Kidney (tissue), 14 donors: Measurements from ENCODE around the gene KCNQ5. TPM values are rescaled to one million over a fixed set of nuclear protein-coding genes. Genes with fewer than 3 reads are reported as not detected.

Experiments used
- DNase-seq, 5 donors: peaks; one replicate each; pipeline ENCODE4 v3.0.0-alpha.2; 2013 to 2020
- FAIRE-seq: peaks from 2 replicates; lab custom pipeline; 2012; peaks lifted over from hg19 to GRCh38; lab: Jason Lieb, UNC
- H3K27ac ChIP-seq, 2 donors: one replicate each; pipeline ENCODE4 v1.7.0; 2013; ENCODE audit warnings: low read depth in 2 of 2, low read length in 2 of 2, inconsistent platforms in 1 of 2
- H3K27me3 ChIP-seq: one replicate; pipeline ENCODE4 v1.7.1; 2013; ENCODE audit warnings: low read length, inconsistent platforms; ENCODE audit not compliant: control insufficient read depth, insufficient read depth
- H3K36me3 ChIP-seq, 3 donors: one replicate each; pipeline versions ENCODE4 v1.7.0 to v1.7.1; 2013; ENCODE audit warnings: low read length in 3 of 3, control low read depth in 1 of 3, inconsistent platforms in 1 of 3; ENCODE audit not compliant: insufficient read depth in 3 of 3, control insufficient read depth in 2 of 3
- H3K4me1 ChIP-seq, 3 donors: one replicate each; pipeline versions ENCODE4 v1.7.0 to v1.7.1; 2013; ENCODE audit warnings: low read length in 3 of 3, inconsistent platforms in 1 of 3, low read depth in 1 of 3; ENCODE audit not compliant: control insufficient read depth in 2 of 3, insufficient read depth in 2 of 3
- H3K4me3 ChIP-seq, 3 donors: one replicate each; pipeline versions ENCODE4 v1.7.0 to v1.8.1; 2013; ENCODE audit warnings: low read length in 3 of 3, control low read depth in 1 of 3, inconsistent platforms in 1 of 3
- H3K9ac ChIP-seq, 3 donors: one replicate each; pipeline versions ENCODE4 v1.7.0 to v1.7.1; 2013; ENCODE audit warnings: low read length in 3 of 3, control low read depth in 1 of 3, inconsistent platforms in 1 of 3
- H3K9me3 ChIP-seq, 3 donors: one replicate each; pipeline versions ENCODE4 v1.7.0 to v1.7.1; 2013; ENCODE audit warnings: low read length in 3 of 3, control low read depth in 1 of 3, inconsistent platforms in 1 of 3; ENCODE audit not compliant: control insufficient read depth in 2 of 3, insufficient read depth in 1 of 3
- CTCF ChIP-seq: IDR thresholded peaks from 3 replicates; pipeline ENCODE4 v1.5.1; 2012; ENCODE audit warnings: mild to moderate bottlenecking, moderate library complexity, borderline replicate concordance; ENCODE audit not compliant: insufficient read depth; ENCODE audit errors: extremely low read depth
- intact Hi-C: fragments of 100-400 bp; cut with DNase I; formaldehyde crosslinking; loops from one replicate; pipeline ENCODE4 v1.11.1; 2022
- polyA plus RNA-seq: library from polyadenylated mRNA; stranded (reverse); fragments of 350-450 nt; fragmentation: Illumina TruSeq; extraction: RNeasy Lipid Tissue Mini Kit (QIAGEN cat#74804); gene quantifications from one replicate; pipeline ENCODE4 v1.2.3, GENCODE V29; 2014; ENCODE audit warnings: low read depth, low replicate concordance; ENCODE audit not compliant: insufficient read depth
- total RNA-seq: library from RNA; stranded (reverse); fragmentation: NEBNext Ultra II Directional; extraction: Animal tissue kit (Norgen Biotek cat#: 25700); gene quantifications from one replicate; pipeline ENCODE4 v1.2.1, GENCODE V29; 2021
- donor health status: control.
- donor health status: control.
- donor health status: control.
- donor health status: control.
- donor health status: control.
- donor health status: DM: yes; HTN: yes; CAD: no.
- donor health status: Normal renal cell carcinoma (clear cell type).

The KCNQ5 gene
- total and polyA plus RNA-seq, 2 donors from 2014 or later = 0.50 TPM; not detected in 1

- no peaks in the 10 kb centered on the region for H3K4me1 ChIP-seq
- no peaks in the 10 kb centered on the region for H3K27me3 ChIP-seq
- no peak overlapping the region for H3K27ac ChIP-seq
- TF ChIP-seq CTCF = no peak
- no peak overlapping the region for H3K9ac ChIP-seq
- no peaks in the 10 kb centered on the region for H3K36me3 ChIP-seq
- DNase-seq = no peak
- no peaks in the 10 kb centered on the region for H3K9me3 ChIP-seq
- H3K4me3 ChIP-seq = no peak overlapping the region
- no peak for FAIRE-seq
- intact Hi-C loops = no loop called here
These were observed 166.3 kb downstream of the KCNQ5 start for GRCh38 chr6:72788188-72788587.

- H3K27me3 ChIP-seq = no peaks in the 10 kb centered on the region
- no peak overlapping the region for H3K4me3 ChIP-seq
- FAIRE-seq = no peak
These were observed 167.3 kb downstream of the KCNQ5 start for GRCh38 chr6:72789145-72789544.

GRCh38 chr6:72792692-72793091 is 170.8 kb downstream of the KCNQ5 start:
- no peak for TF ChIP-seq CTCF
- Histone ChIP-seq H3K4me1 (no peaks in the 10 kb centered on the region), H3K9me3 (no peaks in the 10 kb centered on the region), H3K4me3 (no peak overlapping the region), H3K36me3 (no peaks in the 10 kb centered on the region), H3K27ac (no peak overlapping the region), H3K9ac (no peak overlapping the region), H3K27me3 (no peaks in the 10 kb centered on the region)
- no peak for DNase-seq
- intact Hi-C loops = no loop called here
- FAIRE-seq = no peak

More at GRCh38 chr6:72789145-72789544, 167.3 kb downstream of the KCNQ5 start:
- Histone ChIP-seq H3K4me1 (no peaks in the 10 kb centered on the region), H3K9ac (no peak overlapping the region), H3K27ac (no peak overlapping the region), H3K9me3 (no peaks in the 10 kb centered on the region), H3K36me3 (no peaks in the 10 kb centered on the region)
- intact Hi-C loops = no loop called here
- TF ChIP-seq CTCF = no peak
- DNase-seq = no peak
